IMR-90 (cell line): Measurements from ENCODE around the gene ARID4B.

Experiments
- CHD1 ChIP-seq: IDR thresholded peaks from 2 replicates; pipeline ENCODE4 v1.6.1; 2012; ENCODE audit warnings: low read depth, low read length, improper control_type of control experiment
- CTCF ChIP-seq: conservative IDR thresholded peaks from 2 replicates; pipeline ENCODE4 v1.5.1; 2012; ENCODE audit warnings: mild to moderate bottlenecking, low read depth, low read length, improper control_type of control experiment
- FOS ChIP-seq: fragments of 150-350 bp; IDR thresholded peaks from 2 replicates; pipeline ENCODE4 v1.6.1; 2016; ENCODE audit warnings: low read depth, low read length
- MAFK ChIP-seq: IDR thresholded peaks from 2 replicates; pipeline ENCODE4 v1.6.1; 2012; ENCODE audit warnings: low read depth, low read length, improper control_type of control experiment
- POLR2A ChIP-seq: IDR thresholded peaks from 2 replicates; pipeline ENCODE4 v1.6.1; 2012; ENCODE audit warnings: mild to moderate bottlenecking, low read depth, low read length
- RAD21 ChIP-seq: IDR thresholded peaks from 2 replicates; pipeline ENCODE4 v1.6.1; 2012; ENCODE audit warnings: low read length, improper control_type of control experiment
- SMC3 ChIP-seq: fragments of 150-350 bp; IDR thresholded peaks from 2 replicates; pipeline ENCODE4 v1.6.1; 2016; ENCODE audit warnings: low read depth, mild to moderate bottlenecking, antibody characterized with exemption, low read length, moderate library complexity
- TF ChIP-seq, protein P1 (sequence below): fragments of 150-350 bp; IDR thresholded peaks from 2 replicates; pipeline ENCODE4 v1.6.1; 2016; ENCODE audit warnings: low read depth, mild to moderate bottlenecking, low read length, moderate library complexity, borderline replicate concordance

DNA sequence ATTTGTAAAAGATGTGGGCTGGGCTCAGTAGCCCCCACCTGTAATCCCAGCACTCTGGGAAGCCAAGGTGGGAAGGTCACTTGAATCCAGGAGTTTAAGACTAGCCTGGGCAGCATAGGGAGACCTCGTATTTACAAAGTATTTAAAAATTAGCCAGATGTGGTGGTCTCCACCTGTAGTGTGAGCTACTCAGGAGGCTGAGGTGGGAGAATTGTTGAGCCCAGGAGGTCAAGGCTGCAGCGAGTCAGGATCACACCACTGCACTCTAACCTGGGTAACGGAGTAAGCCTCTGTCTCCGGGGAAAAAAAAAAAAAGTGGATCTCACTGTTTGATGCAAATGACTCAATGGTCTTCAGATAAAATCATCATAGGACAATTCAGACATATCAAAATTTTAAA, 89.4 kb downstream of the ARID4B start:
- TF ChIP-seq CTCF (no peak), POLR2A (no peak), CHD1 (no peak), RAD21 (no peak), MAFK (no peak), SMC3 (no peak), FOS (no peak)
- TF ChIP-seq, protein P1, sequence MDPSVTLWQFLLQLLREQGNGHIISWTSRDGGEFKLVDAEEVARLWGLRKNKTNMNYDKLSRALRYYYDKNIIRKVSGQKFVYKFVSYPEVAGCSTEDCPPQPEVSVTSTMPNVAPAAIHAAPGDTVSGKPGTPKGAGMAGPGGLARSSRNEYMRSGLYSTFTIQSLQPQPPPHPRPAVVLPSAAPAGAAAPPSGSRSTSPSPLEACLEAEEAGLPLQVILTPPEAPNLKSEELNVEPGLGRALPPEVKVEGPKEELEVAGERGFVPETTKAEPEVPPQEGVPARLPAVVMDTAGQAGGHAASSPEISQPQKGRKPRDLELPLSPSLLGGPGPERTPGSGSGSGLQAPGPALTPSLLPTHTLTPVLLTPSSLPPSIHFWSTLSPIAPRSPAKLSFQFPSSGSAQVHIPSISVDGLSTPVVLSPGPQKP, result no peak
